ENCODE measurements around the gene UBB.
"Not testable (repeated sequence)": the region's sequence is repeated elsewhere in the genome, so short reads cannot be mapped to it uniquely, and the experiment has no call there.

GRCh38 chr17:16396693-16397092 is 15.8 kb downstream of the UBB start:
- TF ChIP-seq EZH2phosphoT487 (IDR thresholded peaks at IDR 0.05; ENCODE audit: borderline replicate concordance, low read length); CTCF (conservative IDR thresholded peaks at IDR 0.05; ENCODE audit: low read depth, low read length): not testable (repeated sequence)
